ENCODE results near the gene DNAH12.

- TF ChIP-seq, protein P1, sequence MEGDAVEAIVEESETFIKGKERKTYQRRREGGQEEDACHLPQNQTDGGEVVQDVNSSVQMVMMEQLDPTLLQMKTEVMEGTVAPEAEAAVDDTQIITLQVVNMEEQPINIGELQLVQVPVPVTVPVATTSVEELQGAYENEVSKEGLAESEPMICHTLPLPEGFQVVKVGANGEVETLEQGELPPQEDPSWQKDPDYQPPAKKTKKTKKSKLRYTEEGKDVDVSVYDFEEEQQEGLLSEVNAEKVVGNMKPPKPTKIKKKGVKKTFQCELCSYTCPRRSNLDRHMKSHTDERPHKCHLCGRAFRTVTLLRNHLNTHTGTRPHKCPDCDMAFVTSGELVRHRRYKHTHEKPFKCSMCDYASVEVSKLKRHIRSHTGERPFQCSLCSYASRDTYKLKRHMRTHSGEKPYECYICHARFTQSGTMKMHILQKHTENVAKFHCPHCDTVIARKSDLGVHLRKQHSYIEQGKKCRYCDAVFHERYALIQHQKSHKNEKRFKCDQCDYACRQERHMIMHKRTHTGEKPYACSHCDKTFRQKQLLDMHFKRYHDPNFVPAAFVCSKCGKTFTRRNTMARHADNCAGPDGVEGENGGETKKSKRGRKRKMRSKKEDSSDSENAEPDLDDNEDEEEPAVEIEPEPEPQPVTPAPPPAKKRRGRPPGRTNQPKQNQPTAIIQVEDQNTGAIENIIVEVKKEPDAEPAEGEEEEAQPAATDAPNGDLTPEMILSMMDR (conservative IDR thresholded peaks at IDR 0.05 in 1 of 2, IDR thresholded peaks at IDR 0.05 in 1 of 2; ENCODE audit: extremely low read depth in 1 of 2, insufficient read depth in 1 of 2, low read depth in 1 of 2, low read length in 2 of 2) = no peak
- no peak for TF ChIP-seq EZH2 (IDR thresholded peaks at IDR 0.05; ENCODE audit: borderline replicate concordance, low read length)
Measured at GRCh38 chr3:57557085-57557537, 13.0 kb upstream of the DNAH12 start.
